Prostate gland (tissue), 2 donors: ENCODE results near the gene DAZAP1. TPM values are rescaled to one million over a fixed set of nuclear protein-coding genes. Genes with fewer than 3 reads are reported as not detected.

Source experiments
- DNase-seq: peaks from one replicate; pipeline ENCODE4 v3.0.0-alpha.2; 2019; ENCODE audit warnings: low spot score
- H3K27ac ChIP-seq, 2 donors: fragments of 200-600 bp; sonication (generic); 2 replicates each; pipeline ENCODE4 v1.5.1; 2017 to 2019
- H3K27me3 ChIP-seq: fragments of 200-600 bp; sonication (generic); replicated peaks from 2 replicates; pipeline ENCODE4 v1.5.1; 2019; ENCODE audit not compliant: insufficient read depth
- H3K36me3 ChIP-seq, 2 donors: fragments of 200-600 bp; sonication (generic); 1 replicate in 1 of 2; 2 replicates in 1 of 2; pipeline versions ENCODE4 v1.5.1 to v1.8.1; 2017 to 2019
- H3K4me1 ChIP-seq: fragments of 200-600 bp; sonication (generic); replicated peaks from 2 replicates; pipeline ENCODE4 v1.5.1; 2019
- H3K4me3 ChIP-seq, 2 donors: fragments of 200-600 bp; sonication (generic); 2 replicates each; pipeline ENCODE4 v1.5.1; 2017 to 2019
- H3K9me3 ChIP-seq: fragments of 200-600 bp; sonication (generic); 2 replicates; pipeline ENCODE4 v1.5.1; 2017
- POLR2A ChIP-seq: fragments of 450-650 bp; IDR thresholded peaks from one replicate; pipeline ENCODE4 v1.6.1; 2016; ENCODE audit warnings: antibody characterized with exemption, mild to moderate bottlenecking
- POLR2AphosphoS5 ChIP-seq: sonication (generic); formaldehyde crosslinking; IDR thresholded peaks from one replicate; pipeline ENCODE4 v1.6.1; 2017; ENCODE audit warnings: antibody characterized with exemption
- WGBS: methylation state at CpG from one replicate; pipeline ENCODE4 v1.1.5; 2018; 5-methylcytosine and 5-hydroxymethylcytosine counted together
- intact Hi-C: fragments of 100-400 bp; cut with DNase I; formaldehyde crosslinking; loops from one replicate; pipeline ENCODE4 v1.14.2; 2022
- total RNA-seq, 2 donors: library from RNA; depleted of rRNA; stranded (reverse); fragments of >200 nt; gene quantifications; one replicate each; pipeline ENCODE4 v1.1.0, GENCODE V29; 2016
- TF ChIP-seq, protein P1 (sequence below), 4 experiments: fragments of 200-600 bp in 2 of 4; fragments of 450-650 bp in 2 of 4; sonication (generic) in 2 of 4; IDR thresholded peaks; 1 replicate in 3 of 4; 2 replicates in 1 of 4; pipeline ENCODE4 v1.5.1; 2016 to 2019; ENCODE audit warnings: antibody characterized with exemption in 4 of 4, mild to moderate bottlenecking in 2 of 4, moderate library complexity in 2 of 4

Gene DAZAP1
- total RNA-seq, 2 donors from 2014 or later: 58.6 to 74.1 TPM

DNA sequence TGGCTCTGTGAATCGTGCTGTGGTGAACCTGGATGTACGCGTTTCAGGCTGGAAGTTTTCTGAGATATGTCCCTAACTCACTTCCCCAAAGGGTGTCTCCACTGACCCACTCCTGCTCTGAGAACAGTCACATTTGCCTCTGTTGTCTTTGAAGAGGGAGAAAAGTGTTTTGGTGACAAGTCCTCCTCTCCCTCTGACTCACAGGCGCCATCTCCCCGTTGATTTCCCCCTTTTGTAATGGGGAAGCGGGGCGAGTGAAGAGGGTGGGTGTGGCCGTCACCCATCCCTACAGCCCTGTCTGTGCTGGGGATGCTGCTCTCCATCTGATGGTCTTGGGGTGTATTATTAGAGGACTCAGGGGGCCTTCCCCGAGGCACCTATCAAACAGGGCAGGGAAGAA is 52.1 kb downstream of the DAZAP1 start:
- H3K4me1 ChIP-seq: peaks cover 4% of the 10 kb centered on the region
- no peaks in the 10 kb centered on the region for H3K9me3 ChIP-seq
- no peak overlapping the region for H3K27ac ChIP-seq
- 81% methylated on average over 9 of the region's 9 CpGs for WGBS
- no peak for DNase-seq
- H3K27me3 ChIP-seq: peaks cover 19% of the 10 kb centered on the region
- TF ChIP-seq, protein P1, sequence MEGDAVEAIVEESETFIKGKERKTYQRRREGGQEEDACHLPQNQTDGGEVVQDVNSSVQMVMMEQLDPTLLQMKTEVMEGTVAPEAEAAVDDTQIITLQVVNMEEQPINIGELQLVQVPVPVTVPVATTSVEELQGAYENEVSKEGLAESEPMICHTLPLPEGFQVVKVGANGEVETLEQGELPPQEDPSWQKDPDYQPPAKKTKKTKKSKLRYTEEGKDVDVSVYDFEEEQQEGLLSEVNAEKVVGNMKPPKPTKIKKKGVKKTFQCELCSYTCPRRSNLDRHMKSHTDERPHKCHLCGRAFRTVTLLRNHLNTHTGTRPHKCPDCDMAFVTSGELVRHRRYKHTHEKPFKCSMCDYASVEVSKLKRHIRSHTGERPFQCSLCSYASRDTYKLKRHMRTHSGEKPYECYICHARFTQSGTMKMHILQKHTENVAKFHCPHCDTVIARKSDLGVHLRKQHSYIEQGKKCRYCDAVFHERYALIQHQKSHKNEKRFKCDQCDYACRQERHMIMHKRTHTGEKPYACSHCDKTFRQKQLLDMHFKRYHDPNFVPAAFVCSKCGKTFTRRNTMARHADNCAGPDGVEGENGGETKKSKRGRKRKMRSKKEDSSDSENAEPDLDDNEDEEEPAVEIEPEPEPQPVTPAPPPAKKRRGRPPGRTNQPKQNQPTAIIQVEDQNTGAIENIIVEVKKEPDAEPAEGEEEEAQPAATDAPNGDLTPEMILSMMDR (IDR thresholded peaks at IDR 0.05): no peak
- TF ChIP-seq POLR2AphosphoS5: no peak
- no peak for TF ChIP-seq POLR2A
- intact Hi-C loops: no loop called here
- H3K4me3 ChIP-seq: no peak overlapping the region
- no peaks in the 10 kb centered on the region for H3K36me3 ChIP-seq

- no peak for TF ChIP-seq POLR2AphosphoS5
- no peak for TF ChIP-seq POLR2A
- TF ChIP-seq, protein P1 (IDR thresholded peaks at IDR 0.05): no peak
- Histone ChIP-seq H3K9me3 (no peaks in the 10 kb centered on the region), H3K27ac (no peak overlapping the region), H3K4me1 (peaks cover 3% of the 10 kb centered on the region), H3K36me3 (no peaks in the 10 kb centered on the region), H3K27me3 (peaks cover 17% of the 10 kb centered on the region), H3K4me3 (no peak overlapping the region)
- intact Hi-C loops: no loop called here
- WGBS: 93% methylated on average over 36 of the region's 36 CpGs
- no peak for DNase-seq
These were observed 52.9 kb downstream of the DAZAP1 start for GRCh38 chr19:1460033-1460995.

- no peak overlapping the region for H3K27ac ChIP-seq
- no peaks in the 10 kb centered on the region for H3K9me3 ChIP-seq
- 94% methylated on average over 24 of the region's 24 CpGs for WGBS
- H3K4me3 ChIP-seq: no peak overlapping the region
- no peak for DNase-seq
- no peaks in the 10 kb centered on the region for H3K36me3 ChIP-seq
- intact Hi-C loops: no loop called here
- no peaks in the 10 kb centered on the region for H3K4me1 ChIP-seq
- TF ChIP-seq POLR2AphosphoS5 (no peak), POLR2A (no peak)
- TF ChIP-seq, protein P1 (IDR thresholded peaks at IDR 0.05): no peak
- peaks cover 7% of the 10 kb centered on the region for H3K27me3 ChIP-seq
These were observed 54.5 kb downstream of the DAZAP1 start for GRCh38 chr19:1461862-1462261.

DNA sequence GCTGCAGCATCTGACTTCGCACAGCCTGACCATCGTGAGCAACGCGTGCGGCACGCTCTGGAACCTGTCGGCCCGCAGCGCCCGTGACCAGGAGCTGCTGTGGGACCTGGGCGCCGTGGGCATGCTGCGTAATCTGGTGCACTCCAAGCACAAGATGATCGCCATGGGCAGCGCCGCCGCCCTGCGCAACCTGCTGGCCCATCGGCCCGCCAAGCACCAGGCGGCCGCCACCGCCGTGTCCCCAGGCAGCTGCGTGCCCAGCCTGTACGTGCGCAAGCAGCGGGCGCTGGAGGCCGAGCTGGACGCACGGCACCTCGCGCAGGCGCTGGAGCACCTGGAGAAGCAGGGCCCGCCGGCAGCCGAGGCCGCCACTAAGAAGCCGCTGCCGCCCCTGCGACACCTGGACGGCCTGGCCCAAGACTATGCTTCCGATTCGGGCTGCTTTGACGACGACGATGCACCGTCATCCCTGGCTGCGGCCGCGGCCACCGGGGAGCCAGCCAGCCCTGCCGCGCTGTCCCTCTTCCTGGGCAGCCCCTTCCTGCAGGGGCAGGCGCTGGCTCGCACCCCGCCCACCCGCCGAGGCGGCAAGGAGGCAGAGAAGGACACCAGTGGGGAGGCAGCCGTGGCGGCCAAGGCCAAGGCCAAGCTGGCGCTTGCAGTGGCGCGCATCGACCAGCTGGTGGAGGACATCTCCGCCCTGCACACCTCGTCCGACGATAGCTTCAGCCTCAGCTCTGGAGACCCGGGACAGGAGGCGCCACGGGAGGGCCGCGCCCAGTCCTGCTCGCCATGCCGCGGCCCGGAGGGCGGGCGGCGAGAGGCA is 58.0 kb downstream of the DAZAP1 start:
- Histone ChIP-seq H3K27me3 (peaks cover 26% of the 10 kb centered on the region), H3K27ac (no peak overlapping the region), H3K36me3 (no peaks in the 10 kb centered on the region), H3K4me3 (no peak overlapping the region), H3K4me1 (peaks cover 15% of the 10 kb centered on the region), H3K9me3 (no peaks in the 10 kb centered on the region)
- DNase-seq: peak; percentile 41
- no peak for TF ChIP-seq POLR2A
- TF ChIP-seq, protein P1 (IDR thresholded peaks at IDR 0.05): peak in 3 of 4 experiments; percentile 9 to 61 (median 53)
- TF ChIP-seq POLR2AphosphoS5: no peak
- intact Hi-C loops: no loop called here
- WGBS: 43% methylated on average over 60 of the region's 83 CpGs
